Stimulated activated CD8-positive, alpha-beta memory T cell treated with anti-CD3 and anti-CD28 coated beads, Interleukin-12 subunit alpha, Interleukin-12 subunit beta, amount 100 ng/mL, for 1 hour (primary cell): ENCODE results near the gene ZDHHC12.
"Not testable (repeated sequence)": the region's sequence is repeated elsewhere in the genome, so short reads cannot be mapped to it uniquely, and the experiment has no call there.

Experiments
- DNase-seq: peaks from one replicate; pipeline ENCODE4 v3.0.0-alpha.2; 2020; ENCODE audit warnings: low read depth

ZDHHC12 gene

GRCh38 chr9:128707446-128707845 lies 16.5 kb downstream of the ZDHHC12 start:
- no peak for DNase-seq

- no peak for DNase-seq
Measured at GRCh38 chr9:128706671-128707381, 17.1 kb downstream of the ZDHHC12 start.

GRCh38 chr9:128706045-128706444 lies 17.9 kb downstream of the ZDHHC12 start:
- DNase-seq: no peak

- DNase-seq: no peak
Measured at GRCh38 chr9:128705051-128705965, 18.6 kb downstream of the ZDHHC12 start.

- DNase-seq: no peak
Measured at GRCh38 chr9:128704356-128704670, 19.6 kb downstream of the ZDHHC12 start.

GRCh38 chr9:128703616-128704355 lies 20.1 kb downstream of the ZDHHC12 start:
- DNase-seq: no peak

- no peak for DNase-seq
Measured at GRCh38 chr9:128702949-128703615, 20.8 kb downstream of the ZDHHC12 start.

- peak; percentile 77 for DNase-seq
Measured at GRCh38 chr9:128702445-128702948, 21.4 kb downstream of the ZDHHC12 start, which contains the start of gene PKN3. PKN3 (plus strand) TSS chr9:128702503; CDS start chr9:128702916, 413 bp downstream.

- DNase-seq: no peak
Measured at GRCh38 chr9:128701227-128701854, 22.6 kb downstream of the ZDHHC12 start.

GRCh38 chr9:128699096-128699795 lies 24.7 kb downstream of the ZDHHC12 start:
- not testable (repeated sequence) for DNase-seq

GRCh38 chr9:128696923-128697707 lies 26.8 kb downstream of the ZDHHC12 start:
- DNase-seq: no peak

- no peak for DNase-seq
Measured at GRCh38 chr9:128694344-128694743, 29.6 kb downstream of the ZDHHC12 start.

GRCh38 chr9:128693738-128694137 lies 30.2 kb downstream of the ZDHHC12 start:
- not testable (repeated sequence) for DNase-seq

DNA sequence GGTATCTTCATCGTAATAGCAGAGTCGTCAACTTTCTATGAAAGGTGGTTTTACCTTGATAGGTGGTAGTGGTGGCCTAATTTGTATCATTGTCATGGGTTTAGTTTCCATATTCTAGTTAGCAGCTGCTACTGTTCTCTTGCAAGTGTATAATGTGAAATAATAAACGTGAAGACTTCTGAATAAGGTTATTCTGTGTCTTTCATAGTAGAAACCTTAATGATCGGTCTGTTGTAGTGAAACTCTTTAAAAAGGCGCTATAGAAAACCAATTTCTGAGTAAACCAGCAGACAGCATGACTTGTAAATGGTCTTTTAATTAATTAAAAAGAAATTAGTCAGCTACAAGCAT lies 33.3 kb downstream of the ZDHHC12 start:
- no peak for DNase-seq

GRCh38 chr9:128689820-128690683 lies 33.9 kb downstream of the ZDHHC12 start:
- DNase-seq: no peak

GRCh38 chr9:128689293-128689774 lies 34.6 kb downstream of the ZDHHC12 start:
- no peak for DNase-seq

GRCh38 chr9:128688501-128689292 lies 35.2 kb downstream of the ZDHHC12 start, which contains the start of gene SET:
SET (plus strand) TSS chr9:128689222; CDS start chr9:128689583, 361 bp downstream.
- DNase-seq: peak; percentile 80

- DNase-seq: no peak
Measured at GRCh38 chr9:128687453-128687852, 36.5 kb downstream of the ZDHHC12 start.
